GM12865 (cell line): ENCODE data around the gene WDR47.
"Not testable (repeated sequence)": the region's sequence is repeated elsewhere in the genome, so short reads cannot be mapped to it uniquely, and the experiment has no call there.

Source experiments
- DNase-seq: peaks from one replicate; pipeline ENCODE4 v3.0.0; 2010; ENCODE audit warnings: low read depth
- H3K4me3 ChIP-seq: 2 replicates; pipeline ENCODE4 v1.5.1; 2011; ENCODE audit warnings: mild to moderate bottlenecking, low read depth, low read length, control low read depth
- TF ChIP-seq, protein P1 (sequence below): IDR thresholded peaks from 2 replicates; pipeline ENCODE4 v1.5.1; 2011; ENCODE audit warnings: low read length, control low read depth, low read depth, inconsistent platforms; ENCODE audit not compliant: insufficient read depth; ENCODE audit errors: missing control alignments

WDR47 gene

DNA sequence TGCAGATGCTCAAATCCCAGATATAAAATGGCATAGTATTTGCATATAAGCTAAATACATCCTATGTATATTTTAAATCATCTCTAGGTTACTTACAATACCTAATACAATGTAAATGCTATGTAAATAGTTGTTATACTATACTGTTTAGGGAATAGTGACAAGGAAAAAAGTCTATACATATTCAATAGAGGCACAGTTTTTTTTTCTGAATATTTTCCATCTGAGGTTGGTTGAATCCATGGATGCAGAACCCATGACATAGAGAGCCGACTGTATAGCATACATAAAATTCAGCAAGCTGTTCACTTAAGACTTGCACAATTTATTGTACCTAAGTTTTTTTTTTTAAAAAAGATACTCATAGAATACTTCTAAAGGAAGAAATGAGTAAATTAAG, 27.4 kb upstream of the WDR47 start:
- no peak for DNase-seq
- TF ChIP-seq, protein P1, sequence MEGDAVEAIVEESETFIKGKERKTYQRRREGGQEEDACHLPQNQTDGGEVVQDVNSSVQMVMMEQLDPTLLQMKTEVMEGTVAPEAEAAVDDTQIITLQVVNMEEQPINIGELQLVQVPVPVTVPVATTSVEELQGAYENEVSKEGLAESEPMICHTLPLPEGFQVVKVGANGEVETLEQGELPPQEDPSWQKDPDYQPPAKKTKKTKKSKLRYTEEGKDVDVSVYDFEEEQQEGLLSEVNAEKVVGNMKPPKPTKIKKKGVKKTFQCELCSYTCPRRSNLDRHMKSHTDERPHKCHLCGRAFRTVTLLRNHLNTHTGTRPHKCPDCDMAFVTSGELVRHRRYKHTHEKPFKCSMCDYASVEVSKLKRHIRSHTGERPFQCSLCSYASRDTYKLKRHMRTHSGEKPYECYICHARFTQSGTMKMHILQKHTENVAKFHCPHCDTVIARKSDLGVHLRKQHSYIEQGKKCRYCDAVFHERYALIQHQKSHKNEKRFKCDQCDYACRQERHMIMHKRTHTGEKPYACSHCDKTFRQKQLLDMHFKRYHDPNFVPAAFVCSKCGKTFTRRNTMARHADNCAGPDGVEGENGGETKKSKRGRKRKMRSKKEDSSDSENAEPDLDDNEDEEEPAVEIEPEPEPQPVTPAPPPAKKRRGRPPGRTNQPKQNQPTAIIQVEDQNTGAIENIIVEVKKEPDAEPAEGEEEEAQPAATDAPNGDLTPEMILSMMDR: no peak
- H3K4me3 ChIP-seq: no peak overlapping the region

DNA sequence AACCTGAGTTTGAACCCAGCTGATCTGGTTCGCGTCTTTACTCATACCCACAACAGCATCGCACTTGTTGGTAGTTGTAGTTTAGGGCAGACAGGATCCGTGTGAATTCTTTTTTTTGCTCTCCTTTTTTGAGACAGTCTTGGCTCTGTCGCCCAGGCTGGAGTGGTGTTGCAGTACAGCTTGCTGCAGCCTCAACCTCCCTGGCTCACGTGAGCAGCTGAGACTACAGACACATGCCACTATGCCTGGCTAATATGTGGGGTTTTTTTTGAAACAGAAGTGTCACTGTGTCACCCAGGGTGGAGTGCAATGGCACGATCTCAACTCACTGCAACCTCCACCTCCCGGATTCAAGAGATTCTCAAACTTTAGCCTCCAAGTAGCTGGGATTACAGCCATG, 26.0 kb upstream of the WDR47 start:
- no peak for DNase-seq
- H3K4me3 ChIP-seq: no peak overlapping the region
- TF ChIP-seq, protein P1: no peak

DNA sequence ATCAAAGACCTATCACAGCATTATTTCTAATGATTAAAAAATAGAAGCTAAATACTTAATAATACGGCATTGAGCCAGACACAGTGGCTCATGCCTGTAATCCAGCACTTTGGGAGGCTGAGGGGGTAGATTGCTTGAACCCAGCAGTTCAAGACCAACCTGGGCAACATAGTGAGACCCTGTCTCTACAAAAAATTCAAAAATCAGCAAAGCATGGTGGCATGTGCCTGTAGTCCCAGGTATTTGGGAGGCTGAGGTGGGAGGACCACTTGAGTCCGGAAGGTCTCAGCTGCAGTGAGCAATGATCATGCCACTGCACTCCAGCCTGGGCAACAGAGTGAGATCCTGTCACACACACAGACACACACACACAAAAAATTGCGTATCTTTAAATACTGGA, 23.2 kb upstream of the WDR47 start:
- no peak overlapping the region for H3K4me3 ChIP-seq
- TF ChIP-seq, protein P1: no peak
- DNase-seq: no peak

DNA sequence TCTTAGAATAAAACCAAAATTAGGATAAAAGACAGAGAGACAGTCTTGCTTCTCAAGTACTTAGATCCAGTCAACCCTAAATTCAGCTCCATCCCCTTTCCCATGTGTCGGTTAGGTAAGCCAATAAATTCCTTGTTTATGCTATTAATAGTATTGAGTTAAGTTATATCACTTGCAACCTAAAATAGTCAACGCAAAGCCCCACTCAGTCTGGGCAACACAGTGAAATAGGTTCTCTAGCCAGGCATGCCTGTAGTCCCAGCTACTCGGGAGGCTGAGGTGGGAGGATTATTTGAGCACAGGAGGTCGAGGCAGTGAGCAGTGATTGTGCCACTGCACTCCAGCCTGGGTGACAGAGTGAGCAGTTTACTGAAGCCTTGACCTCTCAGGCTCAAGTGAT, 19.3 kb upstream of the WDR47 start:
- H3K4me3 ChIP-seq: no peak overlapping the region
- DNase-seq: no peak
- TF ChIP-seq, protein P1: no peak

DNA sequence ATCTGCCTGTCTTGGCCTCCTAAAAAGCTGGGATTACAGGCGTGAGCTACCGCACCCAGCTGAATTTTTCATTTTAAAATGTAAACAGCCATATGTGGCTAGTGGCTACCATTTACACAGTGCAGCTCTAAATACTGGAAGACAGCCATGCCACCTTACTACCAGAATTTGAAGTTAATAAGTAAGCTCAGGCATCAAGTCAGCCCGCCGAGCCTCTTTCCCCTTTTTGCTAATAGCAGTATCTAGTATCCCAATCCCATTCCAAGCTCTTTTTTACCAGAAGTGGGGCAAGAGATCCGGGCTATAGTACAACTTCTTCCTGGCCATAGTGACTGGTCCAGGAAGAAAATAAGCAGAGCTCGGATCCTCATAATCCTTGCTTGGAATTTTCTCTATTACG, 18.8 kb upstream of the WDR47 start:
- DNase-seq: no peak
- no peak overlapping the region for H3K4me3 ChIP-seq
- TF ChIP-seq, protein P1: no peak

DNA sequence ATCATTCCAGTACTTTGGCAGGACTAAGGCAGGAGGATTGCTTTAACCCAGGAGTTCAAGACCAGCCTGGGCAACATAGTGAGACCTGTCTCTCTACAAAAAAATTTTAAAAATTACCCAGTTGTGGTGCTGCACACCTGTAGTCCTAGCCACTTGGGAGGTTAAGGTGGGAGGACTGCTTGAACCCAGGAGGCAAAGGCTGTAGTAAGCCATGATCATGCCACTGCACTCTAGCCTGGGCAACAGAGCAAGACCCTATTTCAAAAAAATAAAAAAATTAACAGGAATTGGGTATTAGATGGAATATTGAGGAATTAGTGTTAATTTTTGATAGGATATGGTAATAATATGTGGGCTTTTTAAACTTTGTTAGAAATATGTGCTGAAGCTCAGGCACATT, 17.1 kb upstream of the WDR47 start:
- DNase-seq: no peak
- H3K4me3 ChIP-seq: no peak overlapping the region
- TF ChIP-seq, protein P1: no peak

DNA sequence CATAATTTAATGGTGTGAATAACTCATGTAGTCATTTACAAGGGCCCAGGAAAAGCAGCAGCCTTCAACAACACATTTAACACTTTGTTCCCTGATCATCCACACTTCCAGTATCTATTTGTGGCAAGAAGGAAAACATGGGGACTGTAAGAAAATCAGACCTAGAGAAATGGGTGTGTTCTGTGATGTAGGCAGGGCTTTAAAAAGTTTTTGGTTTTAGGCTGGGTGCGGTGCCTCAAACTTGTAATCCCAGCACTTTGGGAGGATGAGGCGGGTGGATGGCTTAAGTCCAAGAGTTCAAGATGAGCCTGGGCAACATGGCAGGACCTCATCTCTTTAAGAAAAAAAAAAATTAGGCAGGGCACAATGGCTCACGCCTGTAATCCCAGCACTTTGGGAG, 14.2 kb upstream of the WDR47 start:
- TF ChIP-seq, protein P1: no peak

DNA sequence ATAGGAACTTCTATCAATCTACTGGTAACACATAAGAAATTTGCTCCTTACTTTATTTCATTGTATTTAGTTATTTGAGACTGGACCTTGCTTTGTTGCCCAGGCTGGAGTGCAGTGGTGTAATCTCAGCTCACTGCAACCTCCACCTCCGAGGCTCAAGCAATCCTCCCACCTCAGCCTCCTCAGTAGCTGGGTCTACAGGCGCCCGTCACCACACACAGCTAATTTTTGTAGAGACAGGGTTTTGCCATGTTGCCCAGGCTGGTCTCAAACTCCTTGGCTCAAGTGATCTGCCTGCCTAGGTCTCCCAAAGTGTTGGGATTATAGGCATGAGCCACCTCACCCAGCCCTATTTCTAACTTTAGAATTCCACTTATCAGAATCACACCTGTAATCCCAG, 10.2 kb upstream of the WDR47 start:
- H3K4me3 ChIP-seq, DNase-seq: not testable (repeated sequence)

More for the DNA sequence above, 14.2 kb upstream of the WDR47 start:
- no peak for DNase-seq
- H3K4me3 ChIP-seq: no peak overlapping the region
